IMR-90 (cell line): ENCODE measurements around the gene FUT4. TPM values are rescaled to one million over a fixed set of nuclear protein-coding genes. Genes with fewer than 3 reads are reported as not detected.

Experiments
- ATAC-seq: fragments of 200-7000 bp; cut with Tn5 transposase; 2 replicates; pipeline ENCODE4 v1.9.1; 2020; ENCODE audit warnings: low read depth, mild to moderate bottlenecking, moderate library complexity
- BruUV-seq: library from RNA; stranded (reverse); fragments of 400-500 nt; replicated peaks from 2 replicates; lab custom pipeline; 2021; lab: Mats Ljungman, UMichigan
- CTCF ChIA-PET: fragments of 300-600 bp; formaldehyde crosslinking; extraction: SDS; loops from one replicate; lab custom pipeline; 2021; ENCODE audit warnings: antibody characterized with exemption; lab: Yijun Ruan, JAX
- POLR2A ChIA-PET: fragments of 300-600 bp; sonication (Branson Sonifier 250); formaldehyde crosslinking; loops from one replicate; lab custom pipeline; 2022; ENCODE audit warnings: antibody characterized with exemption; ENCODE audit not compliant: unreplicated experiment; lab: Charles Lee
- DNase-seq: peaks from one replicate; pipeline ENCODE4 v3.0.0; 2013
- H2AFZ ChIP-seq: replicated peaks from 2 replicates; pipeline ENCODE3; 2013; ENCODE audit warnings: low read length, mild to moderate bottlenecking; ENCODE audit not compliant: poor library complexity
- H2AK5ac ChIP-seq: 2 replicates; pipeline ENCODE4 v1.6.1; 2013; ENCODE audit warnings: low read depth, low read length, inconsistent platforms
- H2AK9ac ChIP-seq: replicated peaks from 2 replicates; pipeline ENCODE3; 2013; ENCODE audit warnings: mild to moderate bottlenecking, low read depth, low read length, moderate library complexity; ENCODE audit not compliant: poor library complexity
- H2BK120ac ChIP-seq: 2 replicates; pipeline ENCODE4 v1.6.1; 2013; ENCODE audit warnings: low read depth, low read length, inconsistent platforms
- H2BK15ac ChIP-seq: 3 replicates; pipeline ENCODE4 v1.6.1; 2013; ENCODE audit warnings: low read depth, low read length, inconsistent platforms
- H2BK20ac ChIP-seq: 2 replicates; pipeline ENCODE4 v1.6.1; 2013; ENCODE audit warnings: low read depth, mild to moderate bottlenecking, inconsistent platforms, low read length, moderate library complexity
- H2BK5ac ChIP-seq: 2 replicates; pipeline ENCODE4 v1.6.1; 2013; ENCODE audit warnings: mild to moderate bottlenecking, low read depth, low read length, inconsistent platforms; ENCODE audit not compliant: poor library complexity, severe bottlenecking
- H3K14ac ChIP-seq: replicated peaks from 2 replicates; pipeline ENCODE4 v1.6.1; 2013; ENCODE audit warnings: low read depth, low read length, inconsistent platforms
- H3K18ac ChIP-seq: 2 replicates; pipeline ENCODE4 v1.6.1; 2013; ENCODE audit warnings: low read depth, low read length, control low read depth
- H3K23ac ChIP-seq: 2 replicates; pipeline ENCODE4 v1.6.1; 2013; ENCODE audit warnings: low read depth, low read length, inconsistent platforms
- H3K27ac ChIP-seq: 2 replicates; pipeline ENCODE4 v1.5.1; 2013; ENCODE audit warnings: mild to moderate bottlenecking, control low read depth, low read length; ENCODE audit not compliant: insufficient read depth
- H3K27me3 ChIP-seq: 2 replicates; pipeline ENCODE4 v1.6.1; 2013; ENCODE audit warnings: low read length; ENCODE audit not compliant: control insufficient read depth, insufficient read depth
- H3K36me3 ChIP-seq: 2 replicates; pipeline ENCODE4 v1.6.1; 2013; ENCODE audit warnings: low read length, mixed read lengths; ENCODE audit not compliant: control insufficient read depth, insufficient read depth
- H3K4ac ChIP-seq: 2 replicates; pipeline ENCODE4 v1.6.1; 2013; ENCODE audit warnings: low read depth, low read length, inconsistent platforms
- H3K4me1 ChIP-seq: 2 replicates; pipeline ENCODE4 v1.6.1; 2013; ENCODE audit warnings: low read length, mixed read lengths; ENCODE audit not compliant: control insufficient read depth, insufficient read depth
- H3K4me2 ChIP-seq: 2 replicates; pipeline ENCODE4 v1.6.1; 2013; ENCODE audit warnings: low read depth, mild to moderate bottlenecking, control low read depth, low read length, moderate library complexity
- H3K4me3 ChIP-seq: 2 replicates; pipeline ENCODE4 v1.5.1; 2013; ENCODE audit warnings: low read depth, mild to moderate bottlenecking, control low read depth, low read length, moderate library complexity; ENCODE audit not compliant: insufficient read depth
- H3K56ac ChIP-seq: 2 replicates; pipeline ENCODE4 v1.6.1; 2013; ENCODE audit warnings: low read length, inconsistent platforms; ENCODE audit not compliant: insufficient read depth; ENCODE audit errors: extremely low read depth
- H3K79me1 ChIP-seq, 2 experiments: 2 replicates each; pipeline ENCODE4 v1.6.1; 2013; ENCODE audit warnings: low read length in 2 of 2, inconsistent platforms in 1 of 2, low read depth in 1 of 2
- H3K9ac ChIP-seq: 2 replicates; pipeline ENCODE4 v1.6.1; 2013; ENCODE audit warnings: low read depth, low read length, control low read depth
- H3K9me1 ChIP-seq: 2 replicates; pipeline ENCODE4 v1.6.1; 2013; ENCODE audit warnings: low read length, inconsistent platforms; ENCODE audit not compliant: insufficient read depth
- H3K9me3 ChIP-seq: 2 replicates; pipeline ENCODE4 v1.6.1; 2013; ENCODE audit warnings: low read length; ENCODE audit not compliant: control insufficient read depth, insufficient read depth
- H4K20me1 ChIP-seq: 2 replicates; pipeline ENCODE4 v1.6.1; 2013; ENCODE audit warnings: low read length, inconsistent platforms; ENCODE audit not compliant: insufficient read depth
- H4K5ac ChIP-seq: 2 replicates; pipeline ENCODE4 v1.6.1; 2013; ENCODE audit warnings: mild to moderate bottlenecking, low read depth, low read length, control low read depth
- H4K8ac ChIP-seq, 2 experiments: 2 replicates each; pipeline ENCODE4 v1.6.1; 2013; ENCODE audit warnings: low read depth in 2 of 2, low read length in 2 of 2, control low read depth in 1 of 2, inconsistent platforms in 1 of 2
- H4K91ac ChIP-seq: 2 replicates; pipeline ENCODE4 v1.6.1; 2013; ENCODE audit warnings: low read depth, low read length, inconsistent platforms; ENCODE audit not compliant: insufficient read depth
- CTCF ChIP-seq: conservative IDR thresholded peaks from 2 replicates; pipeline ENCODE4 v1.5.1; 2012; ENCODE audit warnings: mild to moderate bottlenecking, low read depth, low read length, improper control_type of control experiment
- MAFK ChIP-seq: IDR thresholded peaks from 2 replicates; pipeline ENCODE4 v1.6.1; 2012; ENCODE audit warnings: low read depth, low read length, improper control_type of control experiment
- SMC3 ChIP-seq: fragments of 150-350 bp; IDR thresholded peaks from 2 replicates; pipeline ENCODE4 v1.6.1; 2016; ENCODE audit warnings: low read depth, mild to moderate bottlenecking, antibody characterized with exemption, low read length, moderate library complexity
- WGBS, 2 experiments: methylation state at CpG; one replicate each; pipeline versions ENCODE4 v1.1.5 to v1.1.7; 2013; ENCODE audit warnings: missing lambda C conversion rate in 2 of 2; ENCODE audit not compliant: insufficient read length in 1 of 2; ENCODE audit errors: extremely low coverage in 2 of 2; 5-methylcytosine and 5-hydroxymethylcytosine counted together
- dilution Hi-C: fragments of 300-500 bp; cut with HindIII; formaldehyde crosslinking; loops from one replicate; pipeline ENCODE4 v1.14.3; 2018; ENCODE audit warnings: low sequenced_read_pairs; ENCODE audit not compliant: unreplicated experiment
- in situ Hi-C: fragments of 300-500 bp; cut with MboI; formaldehyde crosslinking; loops from 3 replicates; pipeline ENCODE4 v1.14.3; 2019; ENCODE audit warnings: low sequenced_read_pairs, inconsistent platforms, mixed read lengths
- intact Hi-C: fragments of 100-400 bp; cut with micrococcal nuclease; formaldehyde crosslinking; loops from 2 replicates; pipeline ENCODE4 v1.10.0; 2022
- polyA plus RNA-seq, 3 experiments: library from polyadenylated mRNA; depleted of rRNA; stranded (reverse); fragments of >200 nt; gene quantifications; 2 replicates each; pipeline ENCODE4 v1.2.3, GENCODE V29; 2012; ENCODE audit warnings: low replicate concordance in 1 of 3
- total RNA-seq: library from RNA; depleted of rRNA; stranded (reverse); fragments of >200 nt; gene quantifications from 2 replicates; pipeline ENCODE4 v1.2.3, GENCODE V29; 2012

FUT4 gene
- total and polyA plus RNA-seq, 2 of the 4 experiments (the other 2 are of a cell fraction): 2.2 to 2.4 TPM

- Histone ChIP-seq H4K5ac (no peak overlapping the region), H3K9me3 (no peaks in the 10 kb centered on the region), H3K14ac (no peak overlapping the region), H4K8ac (no peak overlapping the region), H2BK20ac (no peak overlapping the region), H2AK9ac (no peak overlapping the region), H3K27me3 (peaks cover 8% of the 10 kb centered on the region), H2BK120ac (no peak overlapping the region), H3K9me1 (no peaks in the 10 kb centered on the region), H3K4ac (no peak overlapping the region), H3K18ac (no peak overlapping the region), H2AK5ac (no peak overlapping the region), H3K36me3 (no peaks in the 10 kb centered on the region), H3K9ac (no peak overlapping the region), H3K4me1 (peaks cover 2% of the 10 kb centered on the region; the same call in 1 of the 2 replicates), H2BK5ac (no peak overlapping the region), H4K20me1 (no peaks in the 10 kb centered on the region), H4K91ac (no peak overlapping the region), H2BK15ac (no peak overlapping the region), H3K56ac (no peak overlapping the region), H3K4me2 (no peak overlapping the region), H3K79me1 (no peaks in the 10 kb centered on the region), H3K4me3 (no peak overlapping the region), H2AFZ (no peak overlapping the region), H3K27ac (no peak overlapping the region), H3K23ac (no peak overlapping the region)
- CTCF ChIA-PET: interaction anchor here (0.6 to 1.6 kb wide), 5 partner anchors 21 to 655 kb away, joined by 3 to 7 read pairs (median 5); no protein-coding TSS in a partner anchor
- DNase-seq (no peak), ATAC-seq (no peak)
- dilution Hi-C loops: no loop called here
- WGBS, 2 experiments: no CpG with 5 or more reads among the region's 4 CpGs
- POLR2A ChIA-PET: no interaction called here
- in situ Hi-C loops: loop anchor here (5.0 kb wide), 1 partner anchor 79 kb away; no protein-coding TSS in a partner anchor
- intact Hi-C loops: no loop called here
- no peak for TF ChIP-seq SMC3
- peak; percentile 91 for TF ChIP-seq MAFK
- TF ChIP-seq CTCF: no peak
- no TSS peak for BruUV-seq
Measured at GRCh38 chr11:94518300-94518699, 25.4 kb upstream of the FUT4 start.
